HG03095 (cell line): Measurements from ENCODE around the gene EPHA6.
"Not testable (repeated sequence)": the region's sequence is repeated elsewhere in the genome, so short reads cannot be mapped to it uniquely, and the experiment has no call there.

Experiments
- ATAC-seq: cut with Tn5 transposase; IDR thresholded peaks from one replicate; pipeline ENCODE4 v1.9.1; 2021; ENCODE audit warnings: moderate library complexity; ENCODE audit not compliant: unreplicated experiment

EPHA6 gene

DNA sequence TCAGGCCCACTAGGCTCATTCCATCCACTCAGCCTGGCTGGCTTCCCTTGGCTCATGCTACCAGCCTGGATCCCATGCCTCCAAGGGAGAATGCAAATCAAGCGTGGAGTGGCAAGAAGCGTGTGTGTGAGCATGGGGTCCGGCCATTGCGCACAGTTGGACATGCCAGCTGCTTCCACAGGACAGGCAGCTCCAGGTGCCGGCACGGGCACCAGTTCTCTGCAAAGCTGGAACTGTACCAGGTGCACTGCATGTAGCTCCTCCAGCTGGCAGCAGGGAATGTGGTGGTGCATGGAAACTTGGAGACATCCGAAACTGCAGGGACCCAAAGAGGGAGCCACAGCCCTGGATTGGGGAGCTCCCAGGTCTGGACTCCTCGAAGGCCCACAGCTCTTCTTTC lies 449.8 kb downstream of the EPHA6 start:
- no peak for ATAC-seq

- no peak for ATAC-seq
Observed at GRCh38 chr3:97265237-97266005, 451.0 kb downstream of the EPHA6 start.

DNA sequence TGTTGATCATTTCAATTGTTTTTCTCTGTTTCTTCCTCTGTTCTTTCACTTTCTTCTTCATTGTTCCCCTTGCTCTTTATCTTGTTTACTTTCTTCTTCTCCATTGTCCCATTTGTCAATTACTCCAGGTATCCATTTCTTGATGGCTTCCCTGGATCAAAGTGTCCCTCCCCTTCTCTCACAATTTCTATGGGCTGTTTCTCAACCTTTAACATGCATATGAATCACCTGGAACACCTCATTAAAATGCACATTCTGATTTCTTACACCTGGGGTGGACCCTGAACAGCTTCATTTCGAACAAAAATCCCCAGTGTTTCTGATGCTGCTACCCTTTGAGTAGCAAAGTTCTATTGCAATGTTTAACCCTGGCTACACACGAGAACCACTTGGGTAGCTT lies 454.8 kb downstream of the EPHA6 start:
- ATAC-seq = no peak

- not testable (repeated sequence) for ATAC-seq
Observed at GRCh38 chr3:97276879-97277550, 462.6 kb downstream of the EPHA6 start.

DNA sequence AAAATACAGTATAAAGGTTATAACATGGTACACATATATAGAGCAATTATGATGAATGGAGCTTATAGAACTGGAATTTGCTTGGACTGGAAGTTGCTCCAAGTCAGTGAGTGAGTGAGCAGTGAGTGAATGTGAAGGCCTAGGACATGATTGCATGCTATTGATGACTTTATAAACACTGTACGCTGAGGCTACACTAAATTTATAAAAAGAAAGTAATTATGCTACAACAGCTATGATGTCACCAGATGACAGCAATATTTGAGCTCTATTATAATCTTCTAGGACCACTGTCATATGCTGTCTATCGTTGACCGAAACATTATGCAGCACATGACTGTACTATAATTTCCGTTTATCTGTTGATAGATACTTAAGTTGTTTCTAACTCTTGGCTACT lies 463.3 kb downstream of the EPHA6 start:
- ATAC-seq = no peak

GRCh38 chr3:97278506-97278905 lies 464.1 kb downstream of the EPHA6 start:
- ATAC-seq = no peak

DNA sequence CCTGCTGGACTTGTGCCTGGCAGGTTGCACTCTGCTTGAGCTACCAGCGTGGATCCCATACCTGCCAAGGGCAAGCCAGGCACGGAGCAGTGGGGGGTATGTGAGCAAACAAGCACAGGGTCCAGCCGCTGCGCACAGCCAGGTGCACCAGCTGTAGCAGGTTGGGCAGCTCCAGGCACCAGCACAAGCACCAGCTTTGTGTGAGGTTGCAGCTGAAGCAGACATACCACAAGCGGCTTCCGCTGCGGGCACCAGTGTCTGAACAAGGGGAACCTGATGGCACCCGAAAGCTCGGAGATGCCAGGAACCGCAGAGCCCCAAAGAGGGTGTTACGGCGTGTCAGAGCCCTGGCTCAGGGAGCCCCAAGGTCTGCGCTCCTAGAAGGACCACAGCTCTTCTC lies 477.5 kb downstream of the EPHA6 start:
- ATAC-seq = no peak

- ATAC-seq = no peak
Observed at GRCh38 chr3:97293596-97294131, 479.3 kb downstream of the EPHA6 start.

GRCh38 chr3:97297032-97297431 lies 482.6 kb downstream of the EPHA6 start:
- ATAC-seq = no peak

DNA sequence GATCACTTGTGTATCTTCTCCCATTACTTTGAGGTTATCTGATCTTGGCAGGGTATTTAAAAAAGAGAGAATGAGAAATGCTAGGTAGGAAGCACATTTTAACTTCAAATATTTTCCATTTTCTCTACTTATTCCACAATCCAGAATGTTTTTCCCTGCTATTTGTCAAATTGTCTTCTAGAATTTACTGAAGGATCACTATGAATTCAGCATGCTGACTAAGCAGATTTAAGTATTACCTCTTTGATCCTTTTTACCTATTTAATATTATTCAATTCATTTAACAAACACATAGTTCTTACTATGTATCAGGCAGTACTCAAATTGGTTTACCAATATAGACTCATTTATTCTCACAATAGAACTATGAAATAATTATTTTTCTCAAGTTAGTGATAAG lies 486.7 kb downstream of the EPHA6 start:
- ATAC-seq = no peak

DNA sequence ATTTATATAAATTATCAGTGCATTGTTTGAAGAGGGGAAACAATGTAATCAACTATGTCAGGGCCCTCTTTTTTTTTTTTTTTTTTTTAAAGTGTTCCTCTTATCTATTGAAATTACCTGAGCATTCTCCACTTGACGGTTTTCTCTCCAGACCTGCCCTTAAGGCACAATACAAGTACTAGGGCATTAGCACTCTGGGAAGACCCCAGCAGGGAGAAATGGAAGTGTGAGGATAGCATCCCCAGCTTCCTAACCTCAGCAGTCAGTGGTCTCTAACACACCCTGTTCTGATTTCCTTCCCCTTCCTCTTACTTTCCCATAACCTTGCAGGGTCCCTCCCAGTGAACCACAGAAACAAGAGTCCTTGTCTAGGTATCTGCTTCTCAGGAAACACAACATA lies 491.8 kb downstream of the EPHA6 start:
- ATAC-seq = no peak

DNA sequence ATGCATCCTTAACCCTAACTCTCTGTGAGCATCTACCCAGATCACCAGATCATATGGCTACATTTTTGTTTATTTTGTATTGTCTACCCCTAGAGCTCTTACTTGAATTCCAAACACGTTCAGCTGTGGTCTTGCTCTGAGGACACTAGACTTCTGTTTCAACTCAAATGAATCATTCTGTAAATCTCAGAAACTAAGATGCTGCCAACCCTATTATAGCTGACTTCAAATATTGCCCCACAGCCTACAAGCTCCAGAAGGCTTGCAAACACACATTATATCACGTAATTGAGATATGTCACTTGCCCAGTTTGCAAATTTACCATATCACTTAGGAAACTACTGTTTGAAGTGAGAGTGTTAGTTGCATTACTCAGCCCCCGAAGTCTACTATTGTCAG lies 524.0 kb downstream of the EPHA6 start:
- ATAC-seq = no peak

GRCh38 chr3:97340940-97341339 lies 526.5 kb downstream of the EPHA6 start:
- ATAC-seq = no peak

- no peak for ATAC-seq
Observed at GRCh38 chr3:97347780-97348179, 533.4 kb downstream of the EPHA6 start.

GRCh38 chr3:97350971-97351370 lies 536.6 kb downstream of the EPHA6 start:
- ATAC-seq = no peak

- ATAC-seq = no peak
Observed at GRCh38 chr3:97353176-97353575, 538.8 kb downstream of the EPHA6 start.

DNA sequence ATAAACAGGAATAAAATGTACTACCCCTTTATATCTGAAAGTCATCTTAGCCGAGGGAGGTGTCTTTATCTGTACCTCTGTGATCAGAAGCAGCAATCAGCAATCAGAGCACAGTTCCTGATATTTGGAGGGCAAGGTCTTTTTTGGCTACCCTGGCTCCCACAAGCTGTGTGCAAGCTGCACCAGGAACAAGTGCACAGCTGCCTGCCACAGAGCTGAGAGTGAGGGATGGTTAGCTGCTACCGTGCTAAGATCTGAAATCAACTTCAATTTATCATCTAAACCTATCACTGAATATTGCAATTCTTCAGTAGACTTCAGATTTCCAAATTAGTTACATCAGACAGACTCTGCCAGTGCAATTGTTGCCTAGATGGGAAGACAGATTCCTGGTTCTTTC lies 545.6 kb downstream of the EPHA6 start:
- ATAC-seq = no peak

DNA sequence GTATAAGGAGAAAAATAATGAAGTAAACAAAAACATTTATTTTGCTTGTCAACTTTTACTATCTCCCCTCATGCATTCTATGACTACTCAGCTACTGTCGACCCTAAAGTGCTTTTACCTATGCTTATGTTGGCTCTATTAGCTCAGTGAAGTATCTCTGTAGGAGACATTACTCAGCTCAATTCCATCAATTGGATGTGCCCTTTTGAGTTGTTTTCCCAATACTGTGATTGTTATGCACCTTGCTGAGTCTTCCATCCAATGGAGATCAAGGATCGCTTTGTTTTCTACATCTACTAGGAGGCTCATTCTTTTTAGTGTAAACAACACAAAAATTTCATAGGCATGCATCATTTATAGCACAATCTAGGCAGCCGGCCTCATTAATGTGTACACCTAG lies 546.4 kb downstream of the EPHA6 start:
- no peak for ATAC-seq

- ATAC-seq = no peak
Observed at GRCh38 chr3:97384583-97384982, 570.2 kb downstream of the EPHA6 start.

GRCh38 chr3:97388774-97389173 lies 574.4 kb downstream of the EPHA6 start:
- no peak for ATAC-seq

GRCh38 chr3:97389936-97390335 lies 575.5 kb downstream of the EPHA6 start:
- ATAC-seq = no peak

- no peak for ATAC-seq
Observed at GRCh38 chr3:97391167-97391566, 576.8 kb downstream of the EPHA6 start.
